Measurements from ENCODE around the gene YLPM1.
A peak's percentile ranks its signal among the peaks of the same experiment; 100 is the strongest.

Gene YLPM1

DNA sequence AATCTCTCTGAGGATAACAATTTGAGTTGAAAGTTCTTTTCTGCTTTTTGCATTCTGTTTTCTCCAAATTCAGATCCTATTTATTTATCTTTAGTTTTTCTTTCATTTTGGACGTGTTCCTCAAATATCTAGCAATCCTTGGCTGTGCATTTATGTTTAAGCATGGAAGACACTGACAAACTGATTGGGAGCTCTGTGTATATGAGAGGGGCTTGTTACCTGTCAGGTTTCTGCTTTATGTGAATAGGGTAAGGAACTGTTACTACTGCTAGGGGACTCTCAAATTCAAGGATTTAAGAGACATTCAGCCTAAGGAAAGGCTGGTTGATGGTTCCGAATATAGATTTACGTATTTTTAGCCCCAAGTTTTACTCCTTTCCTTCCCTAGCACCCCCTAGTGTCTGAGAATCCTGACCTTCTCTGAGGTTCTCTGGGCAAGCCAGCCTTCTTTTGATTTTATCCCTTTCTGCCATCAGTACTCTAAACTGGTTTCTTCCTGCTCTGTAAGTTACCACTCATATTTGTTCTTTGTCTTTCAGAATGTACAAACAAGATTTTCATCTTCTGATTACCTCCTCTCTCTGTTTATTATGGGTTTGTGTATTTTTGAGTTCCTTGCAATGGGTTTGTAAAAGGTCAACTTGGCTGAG, 30.5 kb downstream of the YLPM1 start:
- TF ChIP-seq, protein P1, sequence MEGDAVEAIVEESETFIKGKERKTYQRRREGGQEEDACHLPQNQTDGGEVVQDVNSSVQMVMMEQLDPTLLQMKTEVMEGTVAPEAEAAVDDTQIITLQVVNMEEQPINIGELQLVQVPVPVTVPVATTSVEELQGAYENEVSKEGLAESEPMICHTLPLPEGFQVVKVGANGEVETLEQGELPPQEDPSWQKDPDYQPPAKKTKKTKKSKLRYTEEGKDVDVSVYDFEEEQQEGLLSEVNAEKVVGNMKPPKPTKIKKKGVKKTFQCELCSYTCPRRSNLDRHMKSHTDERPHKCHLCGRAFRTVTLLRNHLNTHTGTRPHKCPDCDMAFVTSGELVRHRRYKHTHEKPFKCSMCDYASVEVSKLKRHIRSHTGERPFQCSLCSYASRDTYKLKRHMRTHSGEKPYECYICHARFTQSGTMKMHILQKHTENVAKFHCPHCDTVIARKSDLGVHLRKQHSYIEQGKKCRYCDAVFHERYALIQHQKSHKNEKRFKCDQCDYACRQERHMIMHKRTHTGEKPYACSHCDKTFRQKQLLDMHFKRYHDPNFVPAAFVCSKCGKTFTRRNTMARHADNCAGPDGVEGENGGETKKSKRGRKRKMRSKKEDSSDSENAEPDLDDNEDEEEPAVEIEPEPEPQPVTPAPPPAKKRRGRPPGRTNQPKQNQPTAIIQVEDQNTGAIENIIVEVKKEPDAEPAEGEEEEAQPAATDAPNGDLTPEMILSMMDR (conservative IDR thresholded peaks at IDR 0.05), result peak; percentile 57

DNA sequence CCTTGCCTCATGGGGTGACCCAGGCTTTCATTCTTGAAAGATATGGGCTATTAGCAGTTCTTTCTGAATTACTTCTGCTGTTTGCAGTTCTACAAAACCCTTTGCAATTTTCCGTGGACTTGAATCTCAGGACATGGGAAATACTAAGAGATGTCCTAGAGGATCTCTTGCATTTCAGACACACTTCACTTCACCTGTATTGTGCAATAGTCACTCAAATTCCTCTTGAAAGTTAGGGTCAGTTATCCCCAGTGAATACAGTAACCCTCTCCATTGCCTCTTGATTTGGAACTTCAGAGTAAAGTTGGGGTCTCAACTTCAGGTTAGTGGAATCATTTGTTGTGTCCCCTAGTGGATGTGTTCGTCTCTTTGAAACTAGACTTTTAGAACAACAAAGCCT, 31.8 kb downstream of the YLPM1 start:
- TF ChIP-seq, protein P1 (conservative IDR thresholded peaks at IDR 0.05), result no peak
- H3K27ac ChIP-seq, result no peak overlapping the region; the same call in 1 of the 2 replicates

More for the DNA sequence above, 30.5 kb downstream of the YLPM1 start:
- H3K27ac ChIP-seq, result peak overlapping the region; percentile 76

DNA sequence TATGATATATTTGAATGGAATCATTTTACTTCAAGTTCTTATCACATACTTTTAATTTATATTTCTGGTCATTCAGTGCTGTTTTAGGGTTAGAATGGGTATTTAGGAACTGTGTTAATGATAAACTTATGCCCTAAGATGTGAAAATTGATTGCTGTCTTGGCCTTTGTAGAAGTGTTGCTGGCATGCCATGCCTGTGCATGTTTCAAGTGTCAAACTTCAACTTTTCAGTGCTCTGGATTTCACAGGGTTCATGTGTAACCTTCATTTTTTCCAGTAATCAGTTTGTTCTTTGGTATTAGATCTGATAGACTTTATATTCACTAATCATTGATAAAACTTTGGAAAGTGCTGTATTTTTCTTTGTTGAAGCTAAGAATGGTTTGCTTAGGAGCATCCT, 36.6 kb downstream of the YLPM1 start:
- H3K27ac ChIP-seq, result no peak overlapping the region
- TF ChIP-seq, protein P1 (conservative IDR thresholded peaks at IDR 0.05), result no peak

DNA sequence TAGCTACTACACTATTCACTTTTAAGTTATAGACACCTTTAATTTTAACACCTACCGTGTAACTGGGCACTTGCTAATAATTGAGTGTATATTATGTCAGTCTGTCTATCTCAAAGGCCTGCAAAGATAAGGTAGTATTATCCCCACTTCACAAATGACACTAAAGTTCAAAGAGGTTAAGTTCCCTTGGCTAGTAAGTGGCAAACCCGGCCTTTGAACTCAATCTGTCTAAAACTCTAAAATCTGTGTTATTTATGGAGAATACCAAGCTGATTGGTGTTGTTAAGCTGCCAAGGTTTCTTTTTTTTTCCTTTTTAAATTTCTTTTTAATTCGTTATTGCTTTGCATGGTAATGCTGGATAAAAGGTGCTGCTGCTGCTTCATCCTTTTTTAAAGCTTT, 37.7 kb downstream of the YLPM1 start:
- TF ChIP-seq, protein P1 (conservative IDR thresholded peaks at IDR 0.05), result no peak
- H3K27ac ChIP-seq, result no peak overlapping the region

DNA sequence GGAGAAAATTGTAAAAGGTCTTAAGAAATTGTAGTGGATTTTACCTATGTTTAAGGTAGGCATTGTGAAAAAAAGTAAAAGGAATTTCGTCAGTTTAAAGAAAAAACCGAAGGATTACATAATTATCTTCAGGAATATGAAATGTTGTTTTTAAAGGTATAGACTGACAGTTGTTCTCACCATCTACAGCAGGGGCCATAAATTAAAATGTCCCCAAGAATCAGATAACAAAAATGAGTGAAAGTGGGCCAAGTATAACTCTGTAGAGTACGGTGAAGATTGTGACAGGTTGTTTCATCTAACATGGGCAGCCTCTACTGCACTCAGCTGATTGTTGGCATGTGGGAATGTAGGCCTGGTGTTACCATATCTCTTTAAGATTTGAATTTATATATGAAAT, 38.3 kb downstream of the YLPM1 start:
- H3K27ac ChIP-seq, result no peak overlapping the region
- TF ChIP-seq, protein P1 (conservative IDR thresholded peaks at IDR 0.05), result no peak

DNA sequence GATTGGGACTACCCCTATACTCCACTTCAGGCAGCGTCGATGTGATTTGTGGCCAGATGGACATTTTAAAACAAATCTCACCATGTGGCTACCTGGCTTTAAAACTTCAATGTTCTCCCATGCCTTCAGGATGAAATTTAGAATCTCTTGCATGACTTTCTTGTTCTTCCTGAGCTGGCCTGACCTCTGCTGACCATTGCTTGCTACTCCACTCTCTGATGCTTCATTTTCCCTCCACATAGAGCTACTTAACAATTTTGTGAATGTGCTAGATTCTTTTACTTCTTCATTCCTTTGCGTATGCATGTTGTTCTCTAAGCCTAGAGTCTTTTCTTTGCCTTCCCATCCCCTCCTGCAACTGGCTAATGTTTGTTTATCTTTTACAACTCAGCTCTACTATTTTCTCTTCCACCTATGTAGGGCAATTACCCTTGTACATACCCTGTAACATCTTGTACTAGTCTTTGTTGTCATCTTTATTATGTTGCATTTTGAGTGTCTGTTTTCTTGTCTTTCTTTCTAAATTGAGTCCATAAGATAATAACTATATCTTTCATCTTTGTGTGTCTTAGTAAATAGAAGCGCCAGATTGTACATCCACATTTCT, 41.2 kb downstream of the YLPM1 start:
- no peak overlapping the region for H3K27ac ChIP-seq
- TF ChIP-seq, protein P1 (conservative IDR thresholded peaks at IDR 0.05), result peak; percentile 83

DNA sequence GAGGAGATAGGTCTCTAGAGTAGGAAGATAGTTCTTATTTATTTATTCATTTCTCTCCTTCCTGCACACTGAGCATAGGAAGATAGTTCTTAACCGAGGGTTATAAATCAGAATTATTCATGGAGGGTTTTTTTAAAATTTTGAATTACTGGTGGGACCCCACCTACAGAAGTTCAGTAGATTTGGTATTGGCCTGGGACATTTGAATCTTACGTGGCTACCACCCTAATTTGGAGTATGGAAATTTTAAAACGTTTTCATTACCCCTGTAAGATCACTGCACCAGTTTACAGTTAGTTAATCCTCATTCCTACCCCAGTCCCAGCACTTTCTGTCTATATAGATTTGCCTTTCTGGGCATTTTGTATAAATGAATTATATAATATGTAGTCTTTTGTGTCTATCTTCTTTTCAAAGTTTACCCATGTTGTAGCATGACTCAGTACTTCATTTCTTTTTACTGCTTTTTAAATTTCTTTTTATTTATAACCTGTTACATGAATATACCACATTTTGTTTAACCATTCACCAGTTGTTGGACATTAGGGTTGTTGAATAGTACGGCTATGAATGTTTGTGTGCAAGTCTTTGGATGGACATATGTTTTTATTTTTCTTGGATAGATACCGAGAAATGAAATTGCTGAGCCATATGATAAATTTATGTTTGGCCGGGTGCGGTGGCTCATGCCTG, 44.9 kb downstream of the YLPM1 start:
- TF ChIP-seq, protein P1 (conservative IDR thresholded peaks at IDR 0.05), result no peak
- H3K27ac ChIP-seq, result no peak overlapping the region
